Measurements from ENCODE around the gene DENND1A.

DENND1A gene

GRCh38 chr9:123468541-123468940 lies 461.4 kb downstream of the DENND1A start:
- TF ChIP-seq TAF1 (IDR thresholded peaks at IDR 0.05; ENCODE audit: borderline replicate concordance, insufficient read depth, low read length): no peak
- no peak for TF ChIP-seq SIN3A (IDR thresholded peaks at IDR 0.05; ENCODE audit: borderline replicate concordance, insufficient read depth, low read length)
- TF ChIP-seq POLR2AphosphoS5 (IDR thresholded peaks at IDR 0.05; ENCODE audit: low read depth, low read length): no peak
- TF ChIP-seq FOXP2 (optimal IDR thresholded peaks at IDR 0.05; ENCODE audit: borderline replicate concordance, extremely low read depth, extremely low read length, insufficient read depth): no peak
- TF ChIP-seq REST (IDR thresholded peaks at IDR 0.05; ENCODE audit: insufficient read depth in 1 of 2, low read depth in 2 of 2, low read length in 2 of 2): no peak

- TF ChIP-seq REST (IDR thresholded peaks at IDR 0.05; ENCODE audit: insufficient read depth in 1 of 2, low read depth in 2 of 2, low read length in 2 of 2) (no peak), TAF1 (IDR thresholded peaks at IDR 0.05; ENCODE audit: borderline replicate concordance, insufficient read depth, low read length) (no peak), SIN3A (IDR thresholded peaks at IDR 0.05; ENCODE audit: borderline replicate concordance, insufficient read depth, low read length) (no peak), FOXP2 (optimal IDR thresholded peaks at IDR 0.05; ENCODE audit: borderline replicate concordance, extremely low read depth, extremely low read length, insufficient read depth) (no peak), POLR2AphosphoS5 (IDR thresholded peaks at IDR 0.05; ENCODE audit: low read depth, low read length) (no peak)
These were observed 464.6 kb downstream of the DENND1A start for GRCh38 chr9:123465304-123465703.

- no peak for TF ChIP-seq TAF1 (IDR thresholded peaks at IDR 0.05; ENCODE audit: borderline replicate concordance, insufficient read depth, low read length)
- TF ChIP-seq SIN3A (IDR thresholded peaks at IDR 0.05; ENCODE audit: borderline replicate concordance, insufficient read depth, low read length): no peak
- no peak for TF ChIP-seq REST (IDR thresholded peaks at IDR 0.05; ENCODE audit: insufficient read depth in 1 of 2, low read depth in 2 of 2, low read length in 2 of 2)
- TF ChIP-seq FOXP2 (optimal IDR thresholded peaks at IDR 0.05; ENCODE audit: borderline replicate concordance, extremely low read depth, extremely low read length, insufficient read depth): no peak
- no peak for TF ChIP-seq POLR2AphosphoS5 (IDR thresholded peaks at IDR 0.05; ENCODE audit: low read depth, low read length)
These were observed 469.8 kb downstream of the DENND1A start for GRCh38 chr9:123460091-123460490.

DNA sequence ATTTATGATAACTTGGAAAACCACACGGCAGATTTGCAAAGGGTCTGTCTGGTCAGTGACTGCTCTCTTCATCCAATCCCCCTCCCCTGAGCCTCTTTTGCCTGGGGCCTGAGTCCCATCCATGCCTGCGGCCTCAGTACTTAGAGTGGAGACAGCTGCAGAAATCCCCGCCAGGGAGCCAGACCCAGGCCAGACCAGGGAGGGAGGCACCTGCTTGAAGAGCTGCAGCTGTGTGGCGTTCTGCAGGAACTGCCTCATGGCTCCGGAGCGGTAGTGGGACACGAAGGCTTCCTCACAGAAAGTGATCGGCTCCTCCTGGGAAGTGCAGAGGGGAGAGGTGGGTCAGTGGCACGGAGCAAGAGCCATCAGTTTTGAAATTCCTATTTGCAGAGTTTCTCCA lies 472.3 kb downstream of the DENND1A start:
- TF ChIP-seq FOXP2 (optimal IDR thresholded peaks at IDR 0.05; ENCODE audit: borderline replicate concordance, extremely low read depth, extremely low read length, insufficient read depth): no peak
- TF ChIP-seq POLR2AphosphoS5 (IDR thresholded peaks at IDR 0.05; ENCODE audit: low read depth, low read length): no peak

DNA sequence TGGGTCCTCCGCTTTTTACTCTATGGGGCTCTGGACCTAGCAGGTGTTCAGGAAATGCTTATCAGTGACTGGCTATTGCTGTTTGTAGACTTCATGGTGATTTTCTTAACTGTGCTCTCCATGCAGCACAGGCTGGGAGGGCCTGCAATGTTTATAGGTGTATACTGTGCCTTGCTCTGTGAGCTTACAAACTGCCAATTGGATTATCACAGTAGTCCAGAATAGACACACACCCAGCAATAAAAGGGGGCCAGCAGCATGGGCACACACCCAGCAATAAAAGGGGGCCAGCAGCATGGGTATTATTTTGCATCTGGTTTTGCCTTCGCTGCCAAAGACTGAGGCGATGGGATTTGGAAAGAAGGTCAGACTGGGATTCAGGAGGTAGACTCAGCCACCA lies 473.9 kb downstream of the DENND1A start:
- no peak for TF ChIP-seq TAF1 (IDR thresholded peaks at IDR 0.05; ENCODE audit: borderline replicate concordance, insufficient read depth, low read length)
- no peak for TF ChIP-seq SIN3A (IDR thresholded peaks at IDR 0.05; ENCODE audit: borderline replicate concordance, insufficient read depth, low read length)
- no peak for TF ChIP-seq FOXP2 (optimal IDR thresholded peaks at IDR 0.05; ENCODE audit: borderline replicate concordance, extremely low read depth, extremely low read length, insufficient read depth)
- no peak for TF ChIP-seq POLR2AphosphoS5 (IDR thresholded peaks at IDR 0.05; ENCODE audit: low read depth, low read length)
- no peak for TF ChIP-seq REST (IDR thresholded peaks at IDR 0.05; ENCODE audit: insufficient read depth in 1 of 2, low read depth in 2 of 2, low read length in 2 of 2)

Data from PFSK-1 (cell line).